GM18517 (cell line): ENCODE measurements around the gene NRSN2.
"Not testable (repeated sequence)": the region's sequence is repeated elsewhere in the genome, so short reads cannot be mapped to it uniquely, and the experiment has no call there.

ENCODE experiments used
- ATAC-seq: cut with Tn5 transposase; IDR thresholded peaks from one replicate; pipeline ENCODE4 v1.9.1; 2021; ENCODE audit warnings: mild to moderate bottlenecking, moderate library complexity; ENCODE audit not compliant: unreplicated experiment

Gene NRSN2

DNA sequence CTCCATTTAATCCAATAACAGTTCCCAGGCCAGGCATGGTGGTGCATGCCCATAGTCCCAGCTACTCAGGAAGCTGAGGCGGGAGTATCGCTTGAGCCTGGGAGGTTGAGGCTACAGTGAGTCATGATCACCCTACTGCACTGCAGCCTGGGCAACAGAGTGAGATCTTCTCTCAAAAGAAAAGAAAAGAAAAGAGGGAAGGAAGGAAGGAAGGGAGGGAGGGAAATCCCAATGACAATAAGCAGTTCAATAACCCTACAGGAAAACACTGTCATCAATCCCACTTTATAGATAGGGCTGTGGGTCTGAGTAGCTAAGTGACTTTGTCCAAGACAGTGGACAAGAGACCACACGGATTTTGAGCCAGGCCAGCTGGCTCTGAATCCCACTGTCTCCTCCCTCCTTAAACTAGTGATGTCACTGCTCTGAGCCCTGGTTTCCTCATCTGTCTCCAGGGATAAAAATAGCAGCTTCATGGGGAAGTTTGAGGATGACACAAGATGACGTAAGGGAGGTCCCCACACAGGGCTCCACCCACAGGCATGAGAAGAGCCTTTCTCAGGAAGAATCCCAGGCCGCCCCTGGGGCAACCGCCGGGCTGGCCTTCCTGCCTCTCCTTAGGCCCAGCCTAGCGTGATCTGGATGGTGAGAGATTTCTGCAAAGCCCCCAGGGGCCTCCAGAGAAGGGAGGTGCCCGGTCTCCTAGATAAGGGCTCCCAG is 26.4 kb downstream of the NRSN2 start:
- ATAC-seq: no peak

DNA sequence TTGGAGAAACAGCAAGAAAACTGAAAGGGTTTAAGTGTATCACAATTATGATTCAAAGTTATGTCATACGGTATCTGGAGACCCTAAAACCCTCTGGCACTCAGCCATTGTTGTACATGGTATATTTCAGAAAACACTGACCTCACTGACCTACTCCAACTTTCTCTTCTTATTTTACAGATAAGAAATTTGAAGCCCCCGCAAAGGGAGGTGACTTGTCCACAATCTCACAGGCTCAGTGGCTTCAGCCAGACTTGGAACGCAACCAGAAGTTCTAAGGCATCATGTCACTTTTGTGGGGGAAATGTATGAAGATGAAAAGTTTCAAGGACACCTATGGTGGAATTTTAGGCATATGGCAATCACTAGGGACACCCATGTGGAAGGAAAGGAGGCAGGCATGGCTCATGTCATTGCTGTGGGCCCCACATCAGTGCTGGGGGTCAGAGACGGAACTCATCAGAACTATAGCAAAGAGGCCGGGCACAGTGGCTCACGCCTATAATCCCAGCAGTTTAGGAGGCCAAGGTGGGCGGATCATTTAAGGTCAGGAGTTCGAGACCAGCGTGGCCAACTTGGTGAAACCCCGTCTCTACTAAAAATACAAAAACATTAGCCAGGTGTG is 28.5 kb downstream of the NRSN2 start:
- ATAC-seq: no peak

DNA sequence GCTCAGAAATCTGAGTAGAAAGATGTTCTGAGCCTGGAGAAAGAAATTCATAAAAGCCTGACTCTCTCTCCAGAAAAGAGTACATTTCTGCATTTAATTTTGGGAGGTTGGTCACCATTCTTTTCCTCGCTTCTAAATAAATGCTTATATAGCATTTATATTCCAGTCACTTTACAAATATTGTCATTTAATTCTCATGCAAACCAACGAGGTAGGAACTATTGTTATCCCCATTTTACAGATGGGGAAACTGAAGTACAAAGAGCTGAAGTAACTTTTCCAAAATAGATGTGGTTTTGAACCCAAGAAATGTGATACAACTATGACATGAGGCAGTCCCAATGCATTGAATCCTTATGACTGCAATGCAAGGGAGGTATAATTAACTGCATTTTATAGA is 29.2 kb downstream of the NRSN2 start:
- ATAC-seq: no peak

DNA sequence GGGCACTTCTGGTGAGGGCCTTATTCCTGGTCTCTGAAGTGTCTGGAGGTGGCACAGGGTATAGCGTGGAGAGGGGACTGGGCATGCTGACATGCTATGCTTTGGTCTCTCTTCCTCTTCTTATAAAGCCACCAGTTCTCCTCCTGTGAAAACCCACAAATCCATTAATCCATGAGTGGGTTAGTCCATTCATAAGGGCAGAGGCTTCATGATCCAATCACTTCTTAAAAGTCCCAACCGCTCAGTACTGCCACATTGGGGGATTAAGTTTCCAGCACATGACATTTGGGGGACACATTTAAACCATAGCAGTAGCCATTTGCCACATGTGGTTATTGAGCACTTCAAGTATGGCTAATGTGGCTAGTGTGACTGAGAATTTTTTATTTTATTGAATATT is 29.8 kb downstream of the NRSN2 start:
- no peak for ATAC-seq

DNA sequence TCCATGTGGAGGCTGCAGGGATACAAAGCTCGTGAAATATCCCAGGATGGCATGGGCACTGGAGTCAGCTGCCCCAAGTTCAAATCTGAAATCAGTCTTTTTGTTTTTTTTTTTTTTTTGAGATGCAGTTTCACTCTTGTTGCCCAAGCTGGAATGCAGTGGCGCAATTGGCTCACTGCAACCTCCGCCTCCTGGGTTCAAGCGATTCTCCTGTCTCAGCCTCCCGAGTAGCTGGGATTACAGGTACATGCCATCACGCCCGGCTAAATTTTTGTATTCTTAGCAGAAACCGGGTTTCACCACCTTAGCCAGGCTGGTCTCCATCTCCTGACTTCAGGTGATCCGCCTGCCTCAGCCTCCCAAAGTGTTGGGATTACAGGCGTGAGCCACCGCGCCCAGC is 30.7 kb downstream of the NRSN2 start:
- ATAC-seq: not testable (repeated sequence)

DNA sequence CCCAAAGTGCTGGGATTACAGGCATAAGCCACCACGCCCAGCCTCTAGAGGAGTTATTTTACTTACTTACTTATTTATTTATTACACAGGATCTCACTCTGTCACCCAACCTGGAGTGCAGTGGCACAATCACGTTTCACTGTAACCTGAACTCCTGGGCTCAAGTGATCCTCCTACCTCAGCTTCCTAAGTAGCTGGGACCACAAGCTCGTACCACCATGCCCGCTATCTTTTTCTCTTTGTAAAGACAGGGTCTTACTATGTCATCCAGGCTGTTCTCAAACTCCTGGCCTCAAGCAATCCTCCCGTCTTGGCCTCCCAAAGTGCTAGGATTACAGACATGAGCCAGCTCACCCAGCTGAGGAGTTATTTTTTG is 32.0 kb downstream of the NRSN2 start:
- ATAC-seq: no peak

DNA sequence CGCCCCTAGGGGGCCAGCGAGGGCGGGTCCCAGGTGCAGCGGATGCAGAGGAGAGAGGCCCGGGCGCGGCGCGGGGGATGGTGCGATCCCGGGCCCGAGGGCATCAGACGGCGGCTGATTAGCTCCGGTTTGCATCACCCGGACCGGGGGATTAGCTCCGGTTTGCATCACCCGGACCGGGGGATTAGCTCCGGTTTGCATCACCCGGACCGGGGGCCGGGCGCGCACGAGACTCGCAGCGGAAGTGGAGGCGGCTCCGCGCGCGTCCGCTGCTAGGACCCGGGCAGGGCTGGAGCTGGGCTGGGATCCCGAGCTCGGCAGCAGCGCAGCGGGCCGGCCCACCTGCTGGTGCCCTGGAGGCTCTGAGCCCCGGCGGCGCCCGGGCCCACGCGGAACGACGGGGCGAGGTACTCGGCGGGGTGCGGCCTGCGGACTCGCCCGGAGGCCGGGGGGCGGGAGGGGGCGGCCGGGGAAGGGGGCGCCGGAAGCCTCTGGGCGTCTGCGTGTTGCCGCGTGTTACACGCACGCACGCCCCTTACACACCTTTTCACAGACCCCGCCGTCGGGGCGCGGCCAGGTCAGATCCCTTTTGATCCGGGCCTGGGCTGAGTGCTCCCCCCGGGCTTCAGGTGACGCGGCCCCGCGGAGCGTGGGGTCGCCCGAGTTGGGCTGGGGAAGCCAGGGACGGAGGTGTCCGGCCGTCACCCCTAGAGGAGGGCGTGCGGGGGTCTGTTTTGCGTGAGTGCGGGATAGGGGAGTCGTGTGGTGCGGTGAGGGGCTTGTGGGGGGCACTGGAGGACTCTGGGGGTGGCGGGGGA is 34.1 kb downstream of the NRSN2 start:
- peak; percentile 59 for ATAC-seq

DNA sequence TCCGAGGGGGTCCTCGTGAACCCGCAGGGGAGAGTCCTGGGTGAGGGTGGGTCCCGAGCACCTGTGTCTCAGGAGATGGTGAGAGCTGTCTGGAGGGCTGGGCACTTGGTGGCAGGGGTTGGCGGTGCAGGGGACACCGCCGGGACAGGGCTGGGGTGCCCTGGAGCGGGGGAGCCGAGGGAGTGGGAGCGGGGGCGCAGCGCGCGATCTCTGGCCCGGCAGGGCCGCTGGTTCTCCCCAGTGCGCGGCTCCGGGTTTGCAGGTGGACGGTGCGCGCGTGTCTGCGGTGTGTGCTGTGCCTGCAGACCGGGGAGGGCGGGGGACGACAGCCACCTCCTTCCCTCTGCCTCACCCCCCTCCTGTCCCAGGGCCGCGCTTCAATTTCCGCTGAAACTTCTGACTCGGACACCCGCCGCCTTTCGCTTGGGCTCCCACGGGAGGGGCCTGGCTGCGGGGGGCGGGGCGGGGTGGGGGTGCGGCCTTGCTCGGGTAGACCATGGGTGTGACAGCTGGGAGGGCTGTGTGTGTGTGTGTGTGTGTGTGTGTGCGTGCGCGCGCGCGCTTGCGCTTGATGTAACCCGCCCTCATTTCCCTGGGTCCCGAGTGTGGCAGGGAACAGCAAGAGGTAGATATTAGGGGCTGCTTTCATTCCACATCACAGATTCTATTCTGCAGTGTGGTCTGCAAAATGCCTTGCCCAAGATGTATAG is 34.8 kb downstream of the NRSN2 start:
- peak; percentile 47 for ATAC-seq

DNA sequence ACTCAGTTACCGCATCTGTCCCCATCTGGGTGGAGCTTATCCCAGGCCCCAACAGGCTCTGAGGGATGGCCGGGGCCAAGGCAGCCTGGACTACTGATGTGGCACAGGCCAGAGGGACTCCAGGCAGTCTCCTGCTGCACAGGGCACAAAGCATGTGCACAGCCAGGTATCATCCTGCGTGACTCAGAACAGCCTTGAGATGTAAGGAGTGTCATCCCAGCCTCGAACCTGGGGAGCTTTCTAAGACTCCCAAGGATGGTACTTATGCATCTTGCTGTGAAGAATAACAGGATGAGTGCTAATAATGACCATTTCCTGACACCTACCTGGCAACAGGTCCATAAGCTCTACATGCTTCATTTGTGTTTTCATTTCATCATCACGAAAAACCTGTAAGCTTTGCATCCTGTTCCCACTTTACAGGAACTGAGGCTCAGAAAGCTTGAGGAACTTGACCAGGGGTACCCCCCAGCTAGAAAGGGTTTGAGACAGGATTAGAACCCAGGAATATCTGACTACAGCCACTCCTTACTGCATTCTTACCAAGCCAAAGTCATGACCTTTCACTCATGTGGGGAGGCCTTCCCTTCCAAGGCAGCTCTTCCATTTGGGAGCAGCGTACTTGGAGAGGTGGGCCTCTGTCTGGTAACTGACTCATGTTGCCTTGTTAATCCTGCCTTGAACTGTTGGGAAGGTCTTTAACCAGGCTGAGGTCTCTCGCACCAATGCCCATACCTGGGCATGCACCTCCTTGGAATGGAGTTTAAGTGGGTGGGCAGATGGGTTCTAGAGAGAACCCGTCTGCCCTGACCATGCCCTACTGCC is 35.6 kb downstream of the NRSN2 start:
- no peak for ATAC-seq

DNA sequence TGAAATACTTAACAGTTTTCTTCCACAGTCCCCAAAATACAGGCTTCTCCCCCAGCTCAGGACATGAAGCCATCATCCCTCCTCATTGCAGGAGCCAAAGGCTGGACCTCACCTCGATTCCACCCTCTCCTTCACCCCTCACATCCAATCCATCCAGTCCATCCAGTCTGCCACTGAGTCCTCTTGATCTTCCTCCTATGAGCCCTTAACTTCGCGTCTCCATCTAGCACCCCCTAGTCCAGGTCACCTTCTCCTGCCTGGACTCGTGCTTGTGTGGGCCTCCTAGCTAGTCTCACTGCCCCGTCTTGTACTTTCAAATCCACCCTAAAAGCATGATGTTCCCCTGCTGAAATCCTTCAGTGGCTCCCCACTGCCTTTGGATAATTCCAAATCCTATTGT is 37.0 kb downstream of the NRSN2 start:
- no peak for ATAC-seq

DNA sequence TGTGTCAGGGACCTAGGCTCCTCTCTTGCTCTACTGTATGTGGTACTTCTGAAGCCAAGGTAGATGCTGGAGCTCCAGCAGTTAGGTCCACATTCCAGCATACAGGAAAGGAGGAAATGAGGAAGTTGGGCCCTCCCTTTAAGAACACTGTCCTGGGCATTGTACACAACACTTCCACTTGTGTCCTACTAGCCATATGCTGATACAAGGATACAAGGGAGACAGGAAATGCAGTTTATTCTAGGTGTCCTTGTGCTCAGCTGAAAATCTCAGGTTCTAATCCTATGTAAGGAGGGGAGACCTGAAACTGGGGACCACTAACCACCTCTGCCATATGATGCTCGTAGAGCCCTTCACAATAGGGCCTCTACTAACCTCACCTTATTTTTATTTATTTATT is 37.8 kb downstream of the NRSN2 start:
- ATAC-seq: no peak

DNA sequence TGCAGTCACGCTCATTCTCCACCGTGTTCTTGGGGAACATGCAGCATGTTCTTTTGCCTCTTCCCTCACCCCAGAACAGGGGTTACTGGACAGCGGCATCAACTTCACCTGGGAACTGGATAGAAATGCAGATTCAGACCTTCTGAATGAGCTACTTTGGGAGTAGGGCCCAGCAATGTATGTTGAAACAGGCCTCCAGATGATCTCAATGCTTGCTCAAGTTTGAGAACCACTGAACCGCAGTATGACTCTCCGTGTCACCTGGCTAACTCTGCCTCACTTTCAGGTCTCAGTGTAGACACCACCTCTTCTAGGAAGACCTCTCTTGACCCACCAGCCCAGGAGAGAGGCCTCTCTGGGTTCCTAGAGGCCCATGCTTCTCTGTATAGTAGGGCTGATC is 38.5 kb downstream of the NRSN2 start:
- ATAC-seq: no peak

DNA sequence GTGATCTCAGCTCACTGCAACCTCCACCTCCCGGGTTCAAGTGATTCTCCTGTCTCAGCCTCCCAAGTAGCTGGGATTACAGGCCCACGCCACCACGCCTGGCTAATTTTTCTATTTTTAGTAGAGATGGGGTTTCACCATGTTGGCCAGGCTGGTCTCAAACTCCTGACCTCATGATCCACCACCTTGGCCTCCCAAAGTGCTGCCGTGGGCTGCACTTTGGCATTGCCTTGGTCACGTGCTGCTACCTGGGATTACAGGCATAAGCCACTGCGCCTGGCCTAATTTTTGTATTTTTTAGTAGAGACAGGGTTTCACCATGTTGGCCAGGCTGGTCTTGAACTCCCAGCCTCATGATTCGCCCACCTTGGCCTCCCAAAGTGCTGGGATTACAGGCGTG is 39.7 kb downstream of the NRSN2 start:
- ATAC-seq: not testable (repeated sequence)

DNA sequence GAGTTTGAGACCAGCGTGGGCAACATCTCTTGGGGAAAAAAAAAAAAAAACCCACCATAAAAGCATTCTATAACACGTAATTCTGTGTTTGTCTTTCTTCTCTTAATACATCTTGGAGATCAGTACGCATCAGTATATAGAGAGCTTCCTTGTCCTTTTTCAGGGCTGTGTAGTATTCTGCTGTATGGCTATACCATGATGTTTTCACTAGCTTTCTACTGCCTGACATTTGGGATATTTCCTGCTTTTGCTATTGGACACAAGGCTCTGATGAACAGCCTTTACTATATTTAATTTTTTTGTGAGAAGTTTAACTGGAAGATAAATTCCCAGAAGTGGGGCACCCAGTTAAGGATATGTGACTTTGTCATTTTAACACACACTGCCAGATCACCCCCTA is 40.6 kb downstream of the NRSN2 start:
- no peak for ATAC-seq

DNA sequence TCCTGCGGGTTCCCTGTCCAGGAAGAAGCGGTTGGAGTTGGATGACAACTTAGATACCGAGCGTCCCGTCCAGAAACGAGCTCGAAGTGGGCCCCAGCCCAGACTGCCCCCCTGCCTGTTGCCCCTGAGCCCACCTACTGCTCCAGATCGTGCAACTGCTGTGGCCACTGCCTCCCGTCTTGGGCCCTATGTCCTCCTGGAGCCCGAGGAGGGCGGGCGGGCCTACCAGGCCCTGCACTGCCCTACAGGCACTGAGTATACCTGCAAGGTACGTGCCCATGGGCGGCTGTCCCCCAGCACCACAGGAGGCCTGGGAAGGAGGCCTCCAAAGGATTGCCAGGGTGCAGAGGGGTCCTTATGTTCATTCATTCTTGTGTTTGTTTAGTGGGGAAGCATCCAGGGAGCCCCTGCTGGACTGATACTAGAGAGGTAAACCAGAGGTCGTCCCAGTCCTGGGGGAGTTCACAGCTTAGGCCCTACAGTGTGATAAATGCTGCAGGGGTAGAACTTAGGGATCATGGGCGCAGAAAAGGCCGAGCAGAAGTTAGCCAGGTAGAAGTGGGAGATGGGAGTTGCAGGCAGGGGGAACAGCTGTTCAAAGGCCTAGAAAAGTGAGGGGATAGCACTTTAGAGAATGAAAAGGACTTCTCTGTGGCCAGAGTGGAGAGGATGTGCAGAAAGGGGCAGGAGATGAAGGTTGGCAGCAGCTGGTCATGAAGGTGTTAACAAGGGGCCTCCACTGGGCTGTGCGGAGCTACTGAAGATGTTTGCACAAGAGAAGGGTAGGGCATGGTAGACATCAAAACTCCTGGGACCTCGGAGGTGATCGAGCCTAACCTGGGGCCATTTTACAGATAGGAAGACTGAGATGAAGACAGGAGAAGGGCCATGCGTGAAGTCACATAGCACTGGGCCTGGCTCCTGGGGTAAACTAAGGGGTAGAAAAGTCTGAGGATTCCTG is 41.4 kb downstream of the NRSN2 start:
- no peak for ATAC-seq

DNA sequence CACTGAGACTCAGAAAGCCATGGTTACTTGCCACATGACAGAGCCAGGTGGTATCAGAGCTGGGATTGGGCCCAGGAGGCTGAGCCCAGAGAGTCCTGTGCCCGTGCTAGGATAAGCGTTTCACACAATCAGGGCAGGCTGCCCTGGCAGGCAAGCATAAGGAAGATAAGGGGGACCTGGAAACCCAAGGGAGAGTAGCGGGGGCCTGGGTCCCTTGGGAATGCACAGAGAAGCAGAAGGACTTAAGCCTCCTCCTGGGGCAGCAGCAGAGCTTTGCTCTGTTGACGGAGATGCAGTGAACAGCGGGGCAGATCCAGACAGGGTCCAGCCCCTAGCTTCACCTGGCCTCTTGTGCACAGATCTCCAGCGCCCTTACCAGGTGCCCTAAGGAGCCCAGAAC is 42.3 kb downstream of the NRSN2 start:
- no peak for ATAC-seq

DNA sequence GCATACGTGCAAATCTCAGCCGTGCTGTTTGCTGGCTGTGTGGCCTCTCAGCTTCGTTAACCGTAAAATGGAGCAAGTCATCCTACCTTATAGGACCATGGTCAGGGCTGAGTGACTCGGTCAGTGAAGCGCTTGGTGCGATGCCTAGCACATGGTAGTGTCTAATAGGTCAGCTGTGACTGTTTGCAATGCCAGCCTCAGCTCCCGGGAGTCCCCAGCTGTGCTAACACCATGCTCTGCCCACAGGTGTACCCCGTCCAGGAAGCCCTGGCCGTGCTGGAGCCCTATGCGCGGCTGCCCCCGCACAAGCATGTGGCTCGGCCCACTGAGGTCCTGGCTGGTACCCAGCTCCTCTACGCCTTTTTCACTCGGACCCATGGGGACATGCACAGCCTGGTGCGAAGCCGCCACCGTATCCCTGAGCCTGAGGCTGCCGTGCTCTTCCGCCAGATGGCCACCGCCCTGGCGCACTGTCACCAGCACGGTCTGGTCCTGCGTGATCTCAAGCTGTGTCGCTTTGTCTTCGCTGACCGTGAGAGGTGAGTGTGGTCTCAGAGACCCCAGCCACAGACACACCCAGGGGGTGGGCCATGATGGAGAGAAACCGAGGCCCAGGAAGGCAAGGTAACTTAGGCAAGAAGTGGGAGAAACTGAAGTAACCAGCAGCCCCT is 44.3 kb downstream of the NRSN2 start:
- no peak for ATAC-seq

DNA sequence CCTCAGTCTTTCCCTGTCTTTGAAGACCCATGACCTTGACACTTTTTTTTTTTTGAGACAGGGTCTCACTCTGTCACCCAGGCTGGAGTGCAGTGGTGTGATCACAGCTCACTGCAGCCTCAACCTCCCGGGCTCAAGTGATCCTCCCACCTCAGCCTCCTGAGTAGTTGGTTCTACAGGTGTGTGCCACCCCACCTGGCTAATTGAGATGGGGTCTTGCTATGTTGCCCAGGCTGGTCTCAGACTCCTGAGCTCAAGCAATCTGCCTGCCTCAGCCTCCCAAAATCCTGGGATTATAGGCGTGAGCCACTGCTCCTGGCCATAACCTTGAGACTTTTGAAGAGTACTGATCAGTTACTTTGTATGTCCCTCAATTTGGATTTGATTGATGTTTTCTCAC is 46.4 kb downstream of the NRSN2 start:
- ATAC-seq: not testable (repeated sequence)

DNA sequence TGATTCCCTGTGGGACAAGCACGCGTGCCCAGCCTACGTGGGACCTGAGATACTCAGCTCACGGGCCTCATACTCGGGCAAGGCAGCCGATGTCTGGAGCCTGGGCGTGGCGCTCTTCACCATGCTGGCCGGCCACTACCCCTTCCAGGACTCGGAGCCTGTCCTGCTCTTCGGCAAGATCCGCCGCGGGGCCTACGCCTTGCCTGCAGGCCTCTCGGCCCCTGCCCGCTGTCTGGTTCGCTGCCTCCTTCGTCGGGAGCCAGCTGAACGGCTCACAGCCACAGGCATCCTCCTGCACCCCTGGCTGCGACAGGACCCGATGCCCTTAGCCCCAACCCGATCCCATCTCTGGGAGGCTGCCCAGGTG is 49.3 kb downstream of the NRSN2 start:
- no peak for ATAC-seq
